Trophoblast cell (in vitro differentiated cells and primary cell): ENCODE results near the gene CGB5.
A peak's percentile ranks its signal among the peaks of the same experiment; 100 is the strongest.

ENCODE experiments used
- DNase-seq, 2 donors: peaks; one replicate each; pipeline ENCODE4 v3.0.0-alpha.2; 2016
- H2AFZ ChIP-seq: 2 replicates; pipeline ENCODE4 v1.6.1; 2013; ENCODE audit warnings: low read length, moderate library complexity, mild to moderate bottlenecking; ENCODE audit not compliant: insufficient read depth, poor library complexity
- H2AK5ac ChIP-seq: 2 replicates; pipeline ENCODE4 v1.6.1; 2013; ENCODE audit warnings: mild to moderate bottlenecking, low read length
- H2BK120ac ChIP-seq: 2 replicates; pipeline ENCODE4 v1.6.1; 2013; ENCODE audit warnings: low read length, mild to moderate bottlenecking, moderate library complexity; ENCODE audit not compliant: insufficient read depth, poor library complexity
- H2BK12ac ChIP-seq: 2 replicates; pipeline ENCODE4 v1.6.1; 2013; ENCODE audit warnings: mild to moderate bottlenecking, low read length, moderate library complexity
- H2BK5ac ChIP-seq: 2 replicates; pipeline ENCODE4 v1.6.1; 2013; ENCODE audit warnings: low read length, low read depth, moderate library complexity, mild to moderate bottlenecking; ENCODE audit not compliant: poor library complexity
- H3K14ac ChIP-seq: 2 replicates; pipeline ENCODE4 v1.6.1; 2013; ENCODE audit warnings: mild to moderate bottlenecking, low read length
- H3K18ac ChIP-seq: 2 replicates; pipeline ENCODE4 v1.6.1; 2013; ENCODE audit warnings: mild to moderate bottlenecking, low read length
- H3K23ac ChIP-seq: 2 replicates; pipeline ENCODE4 v1.6.1; 2013; ENCODE audit warnings: low read length
- H3K27ac ChIP-seq: 2 replicates; pipeline ENCODE4 v1.5.1; 2013; ENCODE audit warnings: low read depth, mild to moderate bottlenecking, inconsistent platforms, low read length, moderate library complexity
- H3K27me3 ChIP-seq: 2 replicates; pipeline ENCODE4 v1.6.1; 2013; ENCODE audit warnings: inconsistent platforms, mild to moderate bottlenecking, low read length, moderate library complexity; ENCODE audit not compliant: insufficient read depth
- H3K36me3 ChIP-seq, 2 experiments: 1 replicate in 1 of 2; 2 replicates in 1 of 2; pipeline ENCODE4 v1.6.1; 2013; ENCODE audit warnings: low read length in 2 of 2, mild to moderate bottlenecking in 2 of 2, moderate library complexity in 1 of 2; ENCODE audit not compliant: insufficient read depth in 2 of 2, control insufficient read depth in 1 of 2
- H3K4ac ChIP-seq: 2 replicates; pipeline ENCODE4 v1.6.1; 2013; ENCODE audit warnings: low read depth, mild to moderate bottlenecking, low read length, moderate library complexity
- H3K4me1 ChIP-seq, 2 experiments: 1 replicate in 1 of 2; 2 replicates in 1 of 2; pipeline ENCODE4 v1.6.1; 2013; ENCODE audit warnings: low read length in 2 of 2, mild to moderate bottlenecking in 2 of 2, moderate library complexity in 1 of 2; ENCODE audit not compliant: insufficient read depth in 2 of 2, control insufficient read depth in 1 of 2
- H3K4me2 ChIP-seq: 2 replicates; pipeline ENCODE4 v1.6.1; 2013; ENCODE audit warnings: inconsistent platforms, mild to moderate bottlenecking, low read length, moderate library complexity
- H3K4me3 ChIP-seq: 2 replicates; pipeline ENCODE4 v1.5.1; 2013; ENCODE audit warnings: mild to moderate bottlenecking, low read depth, low read length, inconsistent platforms
- H3K79me1 ChIP-seq: one replicate; pipeline ENCODE4 v1.6.1; 2013; ENCODE audit warnings: low read length
- H3K79me2 ChIP-seq: 2 replicates; pipeline ENCODE4 v1.6.1; 2013; ENCODE audit warnings: low read length, mild to moderate bottlenecking; ENCODE audit not compliant: control insufficient read depth, insufficient read depth, poor library complexity
- H3K9ac ChIP-seq: 2 replicates; pipeline ENCODE4 v1.6.1; 2013; ENCODE audit warnings: mild to moderate bottlenecking, low read length
- H3K9me3 ChIP-seq: 2 replicates; pipeline ENCODE4 v1.6.1; 2013; ENCODE audit warnings: low read depth, mild to moderate bottlenecking, control low read depth, inconsistent platforms, low read length; ENCODE audit not compliant: insufficient read depth
- H4K12ac ChIP-seq: 2 replicates; pipeline ENCODE4 v1.6.1; 2013; ENCODE audit warnings: low read depth, mild to moderate bottlenecking, low read length, moderate library complexity
- H4K8ac ChIP-seq: 2 replicates; pipeline ENCODE4 v1.6.1; 2013; ENCODE audit warnings: low read depth, mild to moderate bottlenecking, low read length, moderate library complexity
- H4K91ac ChIP-seq: one replicate; pipeline ENCODE4 v1.6.1; 2013; ENCODE audit warnings: low read depth, mild to moderate bottlenecking, low read length, moderate library complexity
- WGBS: extraction: QIAGEN DNeasy Blood & Tissue Kit; methylation state at CpG from one replicate; pipeline ENCODE4 v1.1.7; 2013; ENCODE audit warnings: missing lambda C conversion rate; ENCODE audit not compliant: insufficient read length, insufficient coverage; ENCODE audit errors: extremely low coverage; 5-methylcytosine and 5-hydroxymethylcytosine counted together

Gene CGB5

DNA sequence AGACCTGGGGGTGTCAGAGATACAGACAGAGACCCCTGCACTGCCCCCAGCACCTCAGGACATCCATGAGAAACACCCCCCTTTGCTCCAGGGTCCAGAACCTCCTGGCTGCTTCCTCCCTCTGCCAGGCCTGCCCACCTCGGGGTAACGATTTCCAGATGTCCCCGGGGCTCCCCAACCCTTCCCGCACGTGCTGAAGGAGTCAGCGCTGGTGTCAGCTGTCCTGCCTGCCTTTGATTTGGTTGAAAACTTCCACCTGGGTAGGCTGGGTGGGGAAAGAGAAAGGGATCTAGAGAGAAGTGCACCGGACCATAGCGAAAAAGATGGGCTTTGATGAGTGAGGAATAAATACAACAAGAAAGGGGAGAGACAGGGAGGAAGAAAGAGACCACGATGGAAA lies 15.4 kb downstream of the CGB5 start:
- Histone ChIP-seq H2BK120ac (no peak overlapping the region), H3K27me3 (peaks cover 5% of the 10 kb centered on the region), H3K4me1 (peaks cover 9 to 22% of the 10 kb centered on the region in 2 experiments), H3K27ac (no peak overlapping the region), H2AFZ (no peak overlapping the region), H3K4me3 (no peak overlapping the region), H3K79me1 (peaks cover 16% of the 10 kb centered on the region), H4K8ac (no peak overlapping the region), H3K4me2 (no peak overlapping the region), H4K12ac (no peak overlapping the region), H3K18ac (no peak overlapping the region), H3K23ac (no peak overlapping the region), H3K79me2 (peaks cover 4% of the 10 kb centered on the region), H2BK12ac (no peak overlapping the region), H3K36me3 (peaks cover 0 to 2% of the 10 kb centered on the region in 2 experiments), H3K9ac (no peak overlapping the region), H4K91ac (no peak overlapping the region), H3K9me3 (no peaks in the 10 kb centered on the region), H2BK5ac (no peak overlapping the region), H3K14ac (no peak overlapping the region), H2AK5ac (no peak overlapping the region), H3K4ac (no peak overlapping the region)
- DNase-seq: no peak
- WGBS: no CpG with 5 or more reads among the region's 9 CpGs

DNA sequence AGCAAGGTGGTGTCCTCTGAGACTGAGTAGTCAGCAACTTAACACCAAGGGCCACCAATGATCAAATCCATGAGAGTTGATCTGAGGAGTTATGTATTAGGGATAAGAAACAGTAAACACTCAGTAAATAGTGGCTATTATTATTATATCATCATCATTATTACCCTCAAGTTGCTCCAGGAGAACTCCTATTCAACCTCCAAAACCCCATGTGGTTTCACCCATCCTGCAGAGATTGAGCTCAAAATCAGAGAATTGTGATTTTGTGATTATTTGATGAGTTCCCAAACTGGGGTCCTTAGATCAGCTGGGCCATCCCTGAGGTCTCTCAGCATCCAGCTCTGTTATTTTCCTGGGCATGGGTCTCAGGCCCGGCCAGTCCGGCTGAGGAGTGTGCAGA lies 17.4 kb downstream of the CGB5 start:
- Histone ChIP-seq H2AK5ac (no peak overlapping the region), H3K79me1 (peaks cover 26% of the 10 kb centered on the region), H2BK120ac (no peak overlapping the region), H4K12ac (no peak overlapping the region), H3K23ac (no peak overlapping the region), H3K4me2 (no peak overlapping the region), H3K18ac (no peak overlapping the region), H3K9ac (no peak overlapping the region), H4K91ac (no peak overlapping the region), H2AFZ (no peak overlapping the region), H3K4ac (no peak overlapping the region), H3K9me3 (peaks cover 1% of the 10 kb centered on the region), H3K4me3 (no peak overlapping the region), H2BK12ac (no peak overlapping the region), H4K8ac (no peak overlapping the region), H3K14ac (no peak overlapping the region), H3K27me3 (peaks cover 5% of the 10 kb centered on the region), H3K27ac (no peak overlapping the region), H3K36me3 (peaks cover 0 to 2% of the 10 kb centered on the region in 2 experiments), H3K79me2 (peaks cover 8% of the 10 kb centered on the region), H2BK5ac (no peak overlapping the region), H3K4me1 (peaks cover 19 to 32% of the 10 kb centered on the region in 2 experiments)
- no peak for DNase-seq
- no CpG with 5 or more reads among the region's 2 CpGs for WGBS

DNA sequence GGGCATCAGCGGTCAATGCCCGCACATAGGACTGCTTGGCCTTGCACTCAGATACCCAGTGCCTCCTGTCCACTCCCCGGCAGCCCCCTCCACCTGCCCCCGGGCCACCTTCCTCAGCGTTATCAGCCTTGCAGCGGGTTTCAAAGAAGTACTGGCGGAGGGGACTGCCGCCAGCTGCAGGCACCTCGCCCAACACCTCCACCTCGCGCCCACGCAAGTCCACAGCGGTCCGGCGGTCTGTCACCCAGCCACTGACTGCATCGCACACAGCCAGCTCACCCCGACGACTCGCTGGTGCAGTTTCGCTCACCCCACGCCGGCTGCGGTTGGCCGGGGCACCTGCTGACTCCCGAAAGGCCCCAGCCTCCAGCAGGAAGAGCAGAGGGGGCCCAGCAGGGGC lies 17.8 kb downstream of the CGB5 start:
- no peak overlapping the region for H3K18ac ChIP-seq
- no peak overlapping the region for H3K23ac ChIP-seq
- no peak overlapping the region for H2BK120ac ChIP-seq
- peaks cover 0 to 2% of the 10 kb centered on the region in 2 experiments for H3K36me3 ChIP-seq
- H2AFZ ChIP-seq: no peak overlapping the region
- H2BK12ac ChIP-seq: no peak overlapping the region
- H3K4me1 ChIP-seq: peaks cover 22 to 36% of the 10 kb centered on the region in 2 experiments
- peaks cover 5% of the 10 kb centered on the region for H3K27me3 ChIP-seq
- H3K14ac ChIP-seq: no peak overlapping the region
- peaks cover 5% of the 10 kb centered on the region for H3K79me2 ChIP-seq
- H3K4me3 ChIP-seq: no peak overlapping the region
- no CpG with 5 or more reads among the region's 25 CpGs for WGBS
- H4K8ac ChIP-seq: no peak overlapping the region
- no peak overlapping the region for H4K12ac ChIP-seq
- no peak for DNase-seq
- H2BK5ac ChIP-seq: no peak overlapping the region
- H3K9me3 ChIP-seq: peaks cover 2% of the 10 kb centered on the region
- no peak overlapping the region for H3K27ac ChIP-seq
- no peak overlapping the region for H4K91ac ChIP-seq
- no peak overlapping the region for H3K9ac ChIP-seq
- no peak overlapping the region for H3K4me2 ChIP-seq
- H3K4ac ChIP-seq: no peak overlapping the region
- no peak overlapping the region for H2AK5ac ChIP-seq
- peaks cover 24% of the 10 kb centered on the region for H3K79me1 ChIP-seq

DNA sequence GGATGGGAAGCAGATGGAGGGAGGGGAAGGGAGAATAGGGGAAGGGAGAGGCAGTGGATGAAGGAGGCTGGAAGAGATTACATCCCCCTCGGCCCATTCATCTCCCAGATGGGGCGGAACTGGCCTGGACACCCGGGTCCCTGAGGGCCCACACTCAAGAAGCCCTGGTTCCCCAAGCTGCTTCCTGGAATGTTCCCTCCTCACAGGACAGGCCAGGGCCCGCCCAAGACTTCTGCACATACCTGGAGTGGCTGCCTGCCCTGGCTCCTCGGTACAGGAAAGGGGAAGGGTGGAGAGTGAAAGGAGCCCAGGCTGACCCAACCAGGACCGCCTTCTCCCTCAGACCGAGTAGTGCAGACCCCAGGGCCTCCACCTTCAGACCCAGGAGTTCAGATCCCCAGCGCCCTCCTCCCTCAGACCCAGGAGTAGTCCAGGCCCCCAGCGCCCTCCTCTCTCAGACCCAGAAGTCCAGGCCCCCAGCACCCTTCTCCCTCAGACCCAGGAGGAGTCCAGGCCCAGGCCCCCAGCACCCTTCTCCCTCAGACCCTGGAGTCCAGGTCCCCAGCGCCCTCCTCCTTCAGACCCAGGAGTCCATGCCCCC lies 20.5 kb downstream of the CGB5 start:
- Histone ChIP-seq H3K14ac (peak overlapping the region; percentile 85), H3K4ac (peak overlapping the region; percentile 65), H3K79me2 (peaks cover 4% of the 10 kb centered on the region), H3K36me3 (peaks cover 0 to 2% of the 10 kb centered on the region in 2 experiments), H3K4me2 (peak overlapping the region; percentile 53), H3K4me3 (peak overlapping the region; percentile 45), H2AK5ac (peak overlapping the region; percentile 84), H3K18ac (peak overlapping the region; percentile 97), H2BK12ac (peak overlapping the region; percentile 92), H2AFZ (peak overlapping the region; percentile 82), H3K9ac (no peak overlapping the region), H4K91ac (peak overlapping the region; percentile 97), H3K27ac (peak overlapping the region; percentile 81), H3K4me1 (peaks cover 21 to 26% of the 10 kb centered on the region in 2 experiments), H4K12ac (peak overlapping the region; percentile 87), H4K8ac (peak overlapping the region; percentile 96), H2BK120ac (peak overlapping the region; percentile 96), H2BK5ac (peak overlapping the region; percentile 77), H3K27me3 (no peaks in the 10 kb centered on the region), H3K79me1 (peaks cover 17% of the 10 kb centered on the region), H3K23ac (no peak overlapping the region), H3K9me3 (peaks cover 2% of the 10 kb centered on the region)
- peak; percentile 28 to 43 for DNase-seq
- WGBS: no CpG with 5 or more reads among the region's 10 CpGs
